SK-N-SH (cell line): ENCODE results near the gene RNU1-3.
"Not testable (repeated sequence)": the region's sequence is repeated elsewhere in the genome, so short reads cannot be mapped to it uniquely, and the experiment has no call there.

Source experiments
- EP300 ChIP-seq, 2 experiments: IDR thresholded peaks; 2 replicates each; pipeline versions ENCODE4 v1.4.0 to v1.6.1; 2012; ENCODE audit warnings: borderline replicate concordance in 1 of 2, low read depth in 1 of 2, low read length in 1 of 2
- EZH2phosphoT487 ChIP-seq: fragments of 200-600 bp; sonication (generic); IDR thresholded peaks from 2 replicates; pipeline ENCODE4 v1.6.1; 2017; ENCODE audit warnings: low read depth, mixed run types, mild to moderate bottlenecking, antibody characterized with exemption, moderate library complexity, borderline replicate concordance
- MXI1 ChIP-seq: IDR thresholded peaks from 2 replicates; pipeline ENCODE4 v1.6.1; 2012; ENCODE audit warnings: mild to moderate bottlenecking, low read depth, low read length, improper control_type of control experiment
- POLR2AphosphoS5 ChIP-seq: IDR thresholded peaks from 2 replicates; pipeline ENCODE4 v1.6.1; 2012; ENCODE audit warnings: low read depth, low read length
- RAD21 ChIP-seq: IDR thresholded peaks from 2 replicates; pipeline ENCODE4 v1.6.1; 2012; ENCODE audit warnings: mild to moderate bottlenecking, low read length
- REST ChIP-seq: IDR thresholded peaks from 2 replicates; pipeline ENCODE4 v1.6.1; 2012; ENCODE audit warnings: mild to moderate bottlenecking, low read depth, low read length, moderate library complexity
- SMC3 ChIP-seq: IDR thresholded peaks from 2 replicates; pipeline ENCODE4 v1.6.1; 2012; ENCODE audit warnings: low read depth, low read length, improper control_type of control experiment
- TF ChIP-seq, protein P1 (sequence below): fragments of 200-600 bp; sonication (generic); IDR thresholded peaks from 2 replicates; pipeline ENCODE4 v1.6.1; 2017; ENCODE audit warnings: antibody characterized with exemption, mild to moderate bottlenecking, moderate library complexity
- TF ChIP-seq, protein P2 (sequence below): IDR thresholded peaks from 2 replicates; pipeline ENCODE4; 2012
- TF ChIP-seq, protein P3 (sequence below): fragments of 150-350 bp; IDR thresholded peaks from 2 replicates; pipeline ENCODE4 v1.6.1; 2017; ENCODE audit warnings: antibody characterized with exemption, low read length, low read depth, borderline replicate concordance

DNA sequence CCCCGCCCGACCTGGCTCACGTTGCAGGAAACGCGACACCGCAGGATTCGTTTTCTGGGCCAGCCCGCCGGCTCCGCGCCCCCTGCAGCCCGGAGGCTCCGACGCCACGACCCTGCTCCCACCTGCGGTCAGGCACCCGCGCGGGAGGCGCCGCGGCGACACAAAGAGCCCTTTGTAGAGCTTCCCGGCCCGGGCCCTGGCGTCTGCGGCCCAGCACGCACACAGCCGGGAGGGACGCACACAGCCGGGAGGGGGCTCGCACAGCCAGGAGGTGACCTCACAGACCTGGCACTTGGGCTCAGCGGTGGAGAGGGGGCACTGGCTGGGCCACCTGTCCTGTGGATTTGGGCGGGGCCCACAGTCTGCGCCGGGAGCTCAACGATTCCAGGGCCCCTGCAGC, 34.4 kb upstream of the RNU1-3 start:
- TF ChIP-seq, protein P1, sequence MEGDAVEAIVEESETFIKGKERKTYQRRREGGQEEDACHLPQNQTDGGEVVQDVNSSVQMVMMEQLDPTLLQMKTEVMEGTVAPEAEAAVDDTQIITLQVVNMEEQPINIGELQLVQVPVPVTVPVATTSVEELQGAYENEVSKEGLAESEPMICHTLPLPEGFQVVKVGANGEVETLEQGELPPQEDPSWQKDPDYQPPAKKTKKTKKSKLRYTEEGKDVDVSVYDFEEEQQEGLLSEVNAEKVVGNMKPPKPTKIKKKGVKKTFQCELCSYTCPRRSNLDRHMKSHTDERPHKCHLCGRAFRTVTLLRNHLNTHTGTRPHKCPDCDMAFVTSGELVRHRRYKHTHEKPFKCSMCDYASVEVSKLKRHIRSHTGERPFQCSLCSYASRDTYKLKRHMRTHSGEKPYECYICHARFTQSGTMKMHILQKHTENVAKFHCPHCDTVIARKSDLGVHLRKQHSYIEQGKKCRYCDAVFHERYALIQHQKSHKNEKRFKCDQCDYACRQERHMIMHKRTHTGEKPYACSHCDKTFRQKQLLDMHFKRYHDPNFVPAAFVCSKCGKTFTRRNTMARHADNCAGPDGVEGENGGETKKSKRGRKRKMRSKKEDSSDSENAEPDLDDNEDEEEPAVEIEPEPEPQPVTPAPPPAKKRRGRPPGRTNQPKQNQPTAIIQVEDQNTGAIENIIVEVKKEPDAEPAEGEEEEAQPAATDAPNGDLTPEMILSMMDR: not testable (repeated sequence)
- not testable (repeated sequence) for TF ChIP-seq RAD21; POLR2AphosphoS5; MXI1; EP300 (IDR thresholded peaks at IDR 0.05; ENCODE audit: borderline replicate concordance in 1 of 2, low read depth in 1 of 2, low read length in 1 of 2); EZH2phosphoT487; REST; SMC3
- TF ChIP-seq, protein P2, sequence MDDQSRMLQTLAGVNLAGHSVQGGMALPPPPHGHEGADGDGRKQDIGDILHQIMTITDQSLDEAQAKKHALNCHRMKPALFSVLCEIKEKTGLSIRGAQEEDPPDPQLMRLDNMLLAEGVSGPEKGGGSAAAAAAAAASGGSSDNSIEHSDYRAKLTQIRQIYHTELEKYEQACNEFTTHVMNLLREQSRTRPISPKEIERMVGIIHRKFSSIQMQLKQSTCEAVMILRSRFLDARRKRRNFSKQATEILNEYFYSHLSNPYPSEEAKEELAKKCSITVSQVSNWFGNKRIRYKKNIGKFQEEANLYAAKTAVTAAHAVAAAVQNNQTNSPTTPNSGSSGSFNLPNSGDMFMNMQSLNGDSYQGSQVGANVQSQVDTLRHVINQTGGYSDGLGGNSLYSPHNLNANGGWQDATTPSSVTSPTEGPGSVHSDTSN: not testable (repeated sequence)
- TF ChIP-seq, protein P3, sequence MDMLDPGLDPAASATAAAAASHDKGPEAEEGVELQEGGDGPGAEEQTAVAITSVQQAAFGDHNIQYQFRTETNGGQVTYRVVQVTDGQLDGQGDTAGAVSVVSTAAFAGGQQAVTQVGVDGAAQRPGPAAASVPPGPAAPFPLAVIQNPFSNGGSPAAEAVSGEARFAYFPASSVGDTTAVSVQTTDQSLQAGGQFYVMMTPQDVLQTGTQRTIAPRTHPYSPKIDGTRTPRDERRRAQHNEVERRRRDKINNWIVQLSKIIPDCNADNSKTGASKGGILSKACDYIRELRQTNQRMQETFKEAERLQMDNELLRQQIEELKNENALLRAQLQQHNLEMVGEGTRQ: not testable (repeated sequence)
